Measurements from ENCODE around the gene ACSS1.

Gene ACSS1

GRCh38 chr20:25071734-25072133, 13.8 kb upstream of the ACSS1 start:
- no peak overlapping the region for H3K4me3 ChIP-seq (ENCODE audit: low read length)
- no peak for DNase-seq (ENCODE audit: low read depth)
- TF ChIP-seq CTCF (IDR thresholded peaks at IDR 0.05; ENCODE audit: insufficient read depth, low read depth, low read length, missing control alignments), result no peak

- DNase-seq (ENCODE audit: low read depth), result no peak
Observed at GRCh38 chr20:25070821-25071473, 13.0 kb upstream of the ACSS1 start.

GRCh38 chr20:25067102-25067987, 9.4 kb upstream of the ACSS1 start:
- no peak overlapping the region for H3K4me3 ChIP-seq (ENCODE audit: low read length)
- no peak for TF ChIP-seq CTCF (IDR thresholded peaks at IDR 0.05; ENCODE audit: insufficient read depth, low read depth, low read length, missing control alignments)
- no peak for DNase-seq (ENCODE audit: low read depth)

More at GRCh38 chr20:25070821-25071473, 13.0 kb upstream of the ACSS1 start:
- no peak overlapping the region for H3K4me3 ChIP-seq (ENCODE audit: low read length)
- no peak for TF ChIP-seq CTCF (IDR thresholded peaks at IDR 0.05; ENCODE audit: insufficient read depth, low read depth, low read length, missing control alignments)

GRCh38 chr20:25066386-25066785, 8.4 kb upstream of the ACSS1 start:
- no peak for DNase-seq (ENCODE audit: low read depth)
- no peak overlapping the region for H3K4me3 ChIP-seq (ENCODE audit: low read length)
- TF ChIP-seq CTCF (IDR thresholded peaks at IDR 0.05; ENCODE audit: insufficient read depth, low read depth, low read length, missing control alignments), result no peak

GRCh38 chr20:25065625-25066338, 7.8 kb upstream of the ACSS1 start:
- TF ChIP-seq CTCF (IDR thresholded peaks at IDR 0.05; ENCODE audit: insufficient read depth, low read depth, low read length, missing control alignments), result peak; percentile 77
- peak; percentile 73 for DNase-seq (ENCODE audit: low read depth)
- no peak overlapping the region for H3K4me3 ChIP-seq (ENCODE audit: low read length)

GRCh38 chr20:25065072-25065624, 7.2 kb upstream of the ACSS1 start:
- no peak for TF ChIP-seq CTCF (IDR thresholded peaks at IDR 0.05; ENCODE audit: insufficient read depth, low read depth, low read length, missing control alignments)
- no peak overlapping the region for H3K4me3 ChIP-seq (ENCODE audit: low read length)
- no peak for DNase-seq (ENCODE audit: low read depth)
